Measurements from ENCODE around the gene HEXIM2. TPM values are rescaled to one million over a fixed set of nuclear protein-coding genes. Genes with fewer than 3 reads are reported as not detected.
A peak's percentile ranks its signal among the peaks of the same experiment; 100 is the strongest.
"Not testable (repeated sequence)": the region's sequence is repeated elsewhere in the genome, so short reads cannot be mapped to it uniquely, and the experiment has no call there.

The HEXIM2 gene
- total RNA-seq, 1 experiment from 2014 or later = 22.4 TPM

DNA sequence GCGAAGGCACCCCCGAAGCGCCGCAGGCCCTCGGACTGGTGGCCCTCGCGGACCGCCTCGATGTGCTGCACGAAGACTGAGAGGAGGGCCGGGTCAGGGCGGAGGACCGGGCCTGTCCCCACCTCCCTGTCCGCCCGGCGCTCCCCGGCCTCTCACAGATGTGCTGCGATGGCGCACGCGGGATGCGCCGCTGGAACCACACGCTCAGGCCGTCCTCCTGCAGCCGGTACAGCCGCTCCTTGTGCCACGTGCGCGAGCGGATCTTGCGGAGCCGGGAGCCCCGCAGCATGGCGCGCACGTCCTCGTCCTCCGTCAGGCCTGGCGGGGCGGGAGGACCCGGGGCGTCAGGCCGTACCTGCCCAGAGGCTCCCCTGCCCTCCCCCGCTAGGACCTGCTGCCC, 40.6 kb upstream of the HEXIM2 start:
- Histone ChIP-seq H3K9me3 (ENCODE audit: insufficient read depth, low read depth) (no peaks in the 10 kb centered on the region), H2AFZ (no peak overlapping the region), H4K20me1 (ENCODE audit: insufficient read depth) (no peaks in the 10 kb centered on the region), H3K4me1 (replicated peaks; ENCODE audit: insufficient read depth) (peaks cover 38% of the 10 kb centered on the region), H3K79me2 (ENCODE audit: low read depth) (peaks cover 11% of the 10 kb centered on the region), H3F3A (ENCODE audit: insufficient read depth, low read depth) (peaks cover 29% of the 10 kb centered on the region), H3K4me3 (no peak overlapping the region), H3K36me3 (ENCODE audit: low read depth) (no peaks in the 10 kb centered on the region), H3K27me3 (ENCODE audit: insufficient read depth, low read depth) (no peaks in the 10 kb centered on the region), H3K27ac (no peak overlapping the region), H3K4me2 (no peak overlapping the region), H3K9me2 (ENCODE audit: insufficient read depth) (no peaks in the 10 kb centered on the region)
- POLR2A ChIA-PET (ENCODE audit: unreplicated experiment) = no interaction called here
- BruUV-seq (replicated peaks) = no TSS peak
- no peak for TF ChIP-seq CTCF (conservative IDR thresholded peaks at IDR 0.05)
- TF ChIP-seq EZH2 (IDR thresholded peaks at IDR 0.05; ENCODE audit: low read depth) = no peak
- CTCF ChIA-PET = no interaction called here
- DNase-seq = no peak
- intact Hi-C loops (cut with micrococcal nuclease; ENCODE audit: unreplicated experiment) = no loop called here

GRCh38 chr17:45123076-45123770, 38.5 kb upstream of the HEXIM2 start:
- Histone ChIP-seq H3K4me3 (no peak overlapping the region), H3K4me2 (peak overlapping the region; percentile 56), H3F3A (ENCODE audit: insufficient read depth, low read depth) (peaks cover 29% of the 10 kb centered on the region), H3K79me2 (ENCODE audit: low read depth) (peaks cover 22% of the 10 kb centered on the region), H3K36me3 (ENCODE audit: low read depth) (no peaks in the 10 kb centered on the region), H3K9me3 (ENCODE audit: insufficient read depth, low read depth) (no peaks in the 10 kb centered on the region), H3K4me1 (replicated peaks; ENCODE audit: insufficient read depth) (peaks cover 53% of the 10 kb centered on the region), H2AFZ (no peak overlapping the region), H3K27ac (peak overlapping the region; percentile 32), H3K27me3 (ENCODE audit: insufficient read depth, low read depth) (no peaks in the 10 kb centered on the region), H3K9me2 (ENCODE audit: insufficient read depth) (no peaks in the 10 kb centered on the region), H4K20me1 (ENCODE audit: insufficient read depth) (no peaks in the 10 kb centered on the region)
- ChIA-PET CTCF (interaction anchor here (0.5 to 0.6 kb wide), 2 partner anchors 76 to 83 kb away, joined by 3 to 4 read pairs; no protein-coding TSS in a partner anchor), POLR2A (ENCODE audit: unreplicated experiment) (no interaction called here)
- TF ChIP-seq CTCF (conservative IDR thresholded peaks at IDR 0.05) (no peak), EZH2 (IDR thresholded peaks at IDR 0.05; ENCODE audit: low read depth) (no peak)
- DNase-seq = no peak
- intact Hi-C loops (cut with micrococcal nuclease; ENCODE audit: unreplicated experiment) = no loop called here
- BruUV-seq (replicated peaks) = TSS peak; percentile 86

DNA sequence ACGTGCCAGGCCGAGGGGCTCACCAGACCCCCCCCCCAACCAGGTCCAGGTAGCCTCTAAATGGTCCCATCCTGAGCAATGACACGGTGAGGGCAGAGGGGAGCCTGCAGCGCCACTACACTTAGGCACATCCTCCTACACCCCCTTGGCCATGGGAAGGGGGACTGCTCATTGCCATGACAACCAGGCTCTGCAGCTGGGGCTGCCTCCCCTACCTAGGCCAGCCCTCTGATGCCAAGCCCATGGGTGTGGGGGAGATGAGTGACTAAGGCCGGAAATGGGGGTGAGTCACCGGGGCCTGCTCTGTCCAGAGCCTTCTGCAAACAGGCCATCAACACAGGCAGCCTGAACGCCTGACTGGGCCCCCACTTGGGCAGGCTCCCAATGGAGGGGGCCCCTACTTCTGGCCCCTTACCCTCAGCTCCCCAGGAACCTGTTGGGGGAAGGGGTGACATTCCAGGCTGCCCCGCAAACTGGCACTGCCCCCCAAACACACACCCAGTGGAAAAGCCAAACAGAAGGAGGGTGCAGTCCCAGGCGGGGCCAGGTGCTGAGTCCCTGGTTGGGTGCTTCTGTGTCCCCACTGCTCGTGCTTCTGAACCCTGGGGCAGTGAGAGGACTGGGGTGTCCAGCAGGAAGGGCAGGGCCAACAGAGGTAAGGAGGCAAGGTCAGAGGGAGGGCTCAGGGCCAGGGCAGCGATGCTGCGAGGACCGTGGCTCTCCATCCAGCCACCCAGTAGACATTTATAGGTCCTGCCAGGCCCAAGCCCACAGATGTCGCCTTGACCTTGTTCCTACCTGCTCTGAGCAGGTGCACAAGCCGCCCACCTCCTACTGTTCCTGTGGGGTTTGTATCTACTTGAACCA, 37.5 kb upstream of the HEXIM2 start:
- no peaks in the 10 kb centered on the region for H3K9me2 ChIP-seq (ENCODE audit: insufficient read depth)
- H3K36me3 ChIP-seq (ENCODE audit: low read depth) = no peaks in the 10 kb centered on the region
- peak overlapping the region; percentile 65 for H3K27ac ChIP-seq
- H3K4me2 ChIP-seq = peak overlapping the region; percentile 56
- H3K27me3 ChIP-seq (ENCODE audit: insufficient read depth, low read depth) = no peaks in the 10 kb centered on the region
- peak; percentile 77 to 85 for DNase-seq
- ChIA-PET POLR2A (ENCODE audit: unreplicated experiment) (interaction anchor here (0.5 kb wide), 1 partner anchor 323 kb away, joined by 3 read pairs; no protein-coding TSS in a partner anchor), CTCF (interaction anchor here (0.6 kb wide), 1 partner anchor 77 kb away, joined by 3 read pairs; no protein-coding TSS in a partner anchor)
- H3K9me3 ChIP-seq (ENCODE audit: insufficient read depth, low read depth) = no peaks in the 10 kb centered on the region
- peaks cover 63% of the 10 kb centered on the region for H3K4me1 ChIP-seq (replicated peaks; ENCODE audit: insufficient read depth)
- H3K79me2 ChIP-seq (ENCODE audit: low read depth) = peaks cover 30% of the 10 kb centered on the region
- no peak for TF ChIP-seq EZH2 (IDR thresholded peaks at IDR 0.05; ENCODE audit: low read depth)
- no peak for TF ChIP-seq CTCF (conservative IDR thresholded peaks at IDR 0.05)
- no peaks in the 10 kb centered on the region for H4K20me1 ChIP-seq (ENCODE audit: insufficient read depth)
- intact Hi-C loops (cut with micrococcal nuclease; ENCODE audit: unreplicated experiment) = loop anchor here (1.0 to 2.0 kb wide), 2 partner anchors 22 to 31 kb away; no protein-coding TSS in a partner anchor
- H3K4me3 ChIP-seq = no peak overlapping the region
- TSS peak; percentile 50 for BruUV-seq (replicated peaks)
- H2AFZ ChIP-seq = no peak overlapping the region
- peaks cover 36% of the 10 kb centered on the region for H3F3A ChIP-seq (ENCODE audit: insufficient read depth, low read depth)

GRCh38 chr17:45124797-45125122, 36.9 kb upstream of the HEXIM2 start:
- H3K9me3 ChIP-seq (ENCODE audit: insufficient read depth, low read depth); H3K9me2 ChIP-seq (ENCODE audit: insufficient read depth); H3K4me3 ChIP-seq; BruUV-seq (replicated peaks); H2AFZ ChIP-seq; DNase-seq; H3K36me3 ChIP-seq (ENCODE audit: low read depth); H3K27me3 ChIP-seq (ENCODE audit: insufficient read depth, low read depth); CTCF ChIA-PET; H4K20me1 ChIP-seq (ENCODE audit: insufficient read depth); POLR2A ChIA-PET (ENCODE audit: unreplicated experiment): not testable (repeated sequence)
- peaks cover 32% of the 10 kb centered on the region for H3K79me2 ChIP-seq (ENCODE audit: low read depth)
- peak overlapping the region; percentile 56 for H3K4me2 ChIP-seq
- peaks cover 42% of the 10 kb centered on the region for H3F3A ChIP-seq (ENCODE audit: insufficient read depth, low read depth)
- intact Hi-C loops (cut with micrococcal nuclease; ENCODE audit: unreplicated experiment) = loop anchor here (1.0 to 2.0 kb wide), 2 partner anchors 22 to 32 kb away; no protein-coding TSS in a partner anchor
- H3K27ac ChIP-seq = peak overlapping the region; percentile 65
- peaks cover 69% of the 10 kb centered on the region for H3K4me1 ChIP-seq (replicated peaks; ENCODE audit: insufficient read depth)

Measured in PC-9 (cell line).